Daoy (cell line): ENCODE results near the gene CLDN14. TPM values are rescaled to one million over a fixed set of nuclear protein-coding genes. Genes with fewer than 3 reads are reported as not detected.

Source experiments
- DNase-seq: peaks from one replicate; pipeline ENCODE4 v3.0.0-alpha.2; 2015; ENCODE audit warnings: low read depth
- total RNA-seq: library from RNA; depleted of rRNA; stranded (reverse); fragments of >200 nt; shearing (Covaris generic); gene quantifications from 2 replicates; pipeline ENCODE4 v1.2.3, GENCODE V29; 2014; rRNA removed

The CLDN14 gene
- total RNA-seq, 1 experiment from 2014 or later = 1.3 TPM

GRCh38 chr21:36433059-36433709, 46.7 kb downstream of the CLDN14 start:
- no peak for DNase-seq

GRCh38 chr21:36431252-36431651, 48.7 kb downstream of the CLDN14 start:
- DNase-seq = no peak

GRCh38 chr21:36430841-36431240, 49.1 kb downstream of the CLDN14 start:
- DNase-seq = peak; percentile 58

- peak; percentile 100 for DNase-seq
Measured at GRCh38 chr21:36429947-36430546, 49.9 kb downstream of the CLDN14 start.

- DNase-seq = peak; percentile 56
Measured at GRCh38 chr21:36428761-36429432, 51.0 kb downstream of the CLDN14 start.

- no peak for DNase-seq
Measured at GRCh38 chr21:36427502-36427901, 52.4 kb downstream of the CLDN14 start.

GRCh38 chr21:36425286-36425685, 54.6 kb downstream of the CLDN14 start:
- peak; percentile 68 for DNase-seq

GRCh38 chr21:36424592-36424991, 55.3 kb downstream of the CLDN14 start:
- no peak for DNase-seq

- DNase-seq = no peak
Measured at GRCh38 chr21:36423771-36424433, 56.0 kb downstream of the CLDN14 start.

- DNase-seq = peak; percentile 85
Measured at GRCh38 chr21:36422279-36423098, 57.4 kb downstream of the CLDN14 start.

- no peak for DNase-seq
Measured at GRCh38 chr21:36420571-36421339, 59.2 kb downstream of the CLDN14 start.

GRCh38 chr21:36419996-36420395, 59.9 kb downstream of the CLDN14 start:
- peak; percentile 93 for DNase-seq

- DNase-seq = no peak
Measured at GRCh38 chr21:36419241-36419640, 60.7 kb downstream of the CLDN14 start.

GRCh38 chr21:36415375-36415774, 64.5 kb downstream of the CLDN14 start:
- DNase-seq = no peak

- DNase-seq = no peak
Measured at GRCh38 chr21:36412916-36413315, 67.0 kb downstream of the CLDN14 start.

- no peak for DNase-seq
Measured at GRCh38 chr21:36411301-36411700, 68.6 kb downstream of the CLDN14 start.

Other genes with a start within 250 kb of the CLDN14 start
- 28.6 and 40.9 TPM in 2 replicates for gene MORC3, start 159.9 kb downstream of the CLDN14 start, total RNA-seq
- 11.1 and 14.9 TPM in 2 replicates for gene CHAF1B, start 94.7 kb downstream of the CLDN14 start, total RNA-seq
- 12.9 and 16.5 TPM in 2 replicates for gene SIM2, start 219.0 kb upstream of the CLDN14 start, total RNA-seq